Spleen (tissue), 11 donors: ENCODE data around the gene CZIB. TPM values are rescaled to one million over a fixed set of nuclear protein-coding genes. Genes with fewer than 3 reads are reported as not detected.

Experiments used
- DNase-seq: peaks from one replicate; pipeline ENCODE4 v3.0.0-alpha.2; 2020
- H3K27ac ChIP-seq, 8 donors: fragments of 200-600 bp; sonication (generic) in 7 of 8; 1 replicate in 4 of 8; 2 replicates in 4 of 8; pipeline versions ENCODE4 v1.5.0 to v1.8.0; 2016 to 2021; ENCODE audit warnings: inconsistent platforms in 4 of 8, mild to moderate bottlenecking in 4 of 8, moderate library complexity in 1 of 8
- H3K27me3 ChIP-seq, 7 donors: fragments of 200-600 bp; sonication (generic) in 6 of 7; replicated peaks in 1 of 7; 1 replicate in 4 of 7; 2 replicates in 3 of 7; pipeline versions ENCODE4 v1.5.0 to v1.8.0; 2016 to 2021; ENCODE audit warnings: inconsistent platforms in 3 of 7, mild to moderate bottlenecking in 1 of 7
- H3K36me3 ChIP-seq, 6 donors: fragments of 200-600 bp; sonication (generic) in 5 of 6; 1 replicate in 4 of 6; 2 replicates in 2 of 6; pipeline versions ENCODE4 v1.5.0 to v1.8.0; 2016 to 2021; ENCODE audit warnings: inconsistent platforms in 2 of 6
- H3K4me1 ChIP-seq, 6 donors: fragments of 200-600 bp; sonication (generic) in 5 of 6; 1 replicate in 3 of 6; 2 replicates in 3 of 6; pipeline versions ENCODE4 v1.5.0 to v1.8.0; 2016 to 2021; ENCODE audit warnings: inconsistent platforms in 3 of 6
- H3K4me3 ChIP-seq, 8 donors: fragments of 200-600 bp; sonication (generic) in 7 of 8; 1 replicate in 4 of 8; 2 replicates in 4 of 8; pipeline versions ENCODE4 v1.5.0 to v1.8.0; 2016 to 2021; ENCODE audit warnings: inconsistent platforms in 4 of 8, mild to moderate bottlenecking in 4 of 8, moderate library complexity in 2 of 8
- H3K9me3 ChIP-seq, 8 donors: fragments of 200-600 bp; sonication (generic) in 7 of 8; 1 replicate in 4 of 8; 2 replicates in 4 of 8; pipeline versions ENCODE4 v1.5.0 to v1.8.0; 2016 to 2021; ENCODE audit warnings: inconsistent platforms in 4 of 8
- CTCF ChIP-seq, 11 experiments: fragments of 200-600 bp in 7 of 11; fragments of 450-650 bp in 4 of 11; sonication (generic) in 4 of 11; IDR thresholded peaks in 8 of 11; conservative IDR thresholded peaks in 3 of 11; 1 replicate in 7 of 11; 2 replicates in 4 of 11; pipeline versions ENCODE4 v1.4.0 to v1.8.0; 2016 to 2021; ENCODE audit warnings: antibody characterized with exemption in 11 of 11, inconsistent platforms in 4 of 11, mild to moderate bottlenecking in 1 of 11
- POLR2A ChIP-seq, 3 donors: fragments of 450-650 bp; IDR thresholded peaks; one replicate each; pipeline ENCODE4 v1.5.1; 2017; ENCODE audit warnings: antibody characterized with exemption in 3 of 3, mild to moderate bottlenecking in 1 of 3
- POLR2AphosphoS5 ChIP-seq, 3 donors: sonication (generic); formaldehyde crosslinking; IDR thresholded peaks; one replicate each; pipeline ENCODE4 v1.5.1; 2017; ENCODE audit warnings: antibody characterized with exemption in 3 of 3
- WGBS, 5 donors: extraction: QIAGEN DNeasy Blood & Tissue Kit in 3 of 5; methylation state at CpG; one replicate each; pipeline versions ENCODE4 v1.1.5 to v1.1.7; 2013 to 2018; 5-methylcytosine and 5-hydroxymethylcytosine counted together
- intact Hi-C: fragments of 100-400 bp; cut with DNase I; formaldehyde crosslinking; loops from one replicate; pipeline ENCODE4 v1.15.0; 2023; ENCODE audit warnings: low total_unique reads
- polyA plus RNA-seq, 3 donors: library from polyadenylated mRNA; stranded (reverse); fragments of 200-250 nt; gene quantifications; one replicate each; pipeline ENCODE4 v1.2.1, GENCODE V29; 2013
- total RNA-seq, 7 donors: library from RNA; depleted of rRNA in 3 of 7; stranded (reverse); fragments of >200 nt in 3 of 7; fragmentation: NEBNext Ultra II Directional in 4 of 7; extraction: Animal tissue kit (Norgen Biotek cat#: 25700) in 4 of 7; gene quantifications; one replicate each; pipeline versions ENCODE4 v1.1.0 to v1.2.1, GENCODE V29; 2016 to 2021
- donor health status: healthy with polysubstance abuse.
- donor health status: DM: no; HTN: no; CAD: no; lungs with moderate emphysema.
- donor health status: DM: no; HTN: no; CAD: no.
- donor health status: Bipolar disorder and iron deficiency.
- donor health status: healthy.
- donor health status: DM: no; HTN: no; CAD: no.
- donor health status: DM: yes; HTN: yes; CAD: no.

The CZIB gene
- total and polyA plus RNA-seq, 10 donors, result 35.3 to 71.8 (median 47.7) TPM

DNA sequence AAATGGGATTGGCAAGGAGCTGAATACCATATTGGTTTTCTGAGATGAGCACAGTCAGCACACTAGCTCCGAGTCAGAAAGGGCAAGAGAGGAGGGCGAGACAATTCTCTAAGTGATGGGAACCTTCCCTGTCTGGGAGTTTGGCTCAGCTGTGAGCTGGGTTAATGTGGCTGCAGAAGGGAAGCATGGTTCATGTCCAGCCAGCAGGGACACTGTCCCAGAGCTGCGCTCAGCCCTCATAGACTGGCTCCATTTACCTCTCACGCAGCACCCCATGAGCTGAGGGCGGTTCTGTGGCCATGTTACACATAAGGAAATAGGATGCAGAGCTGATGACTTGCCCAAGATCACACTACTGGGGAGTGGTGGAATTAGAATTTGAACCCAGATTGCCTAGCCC is 39.5 kb downstream of the CZIB start:
- intact Hi-C loops, result no loop called here
- no peak for TF ChIP-seq CTCF (IDR thresholded peaks at IDR 0.05 in 8 of 11, conservative IDR thresholded peaks at IDR 0.05 in 3 of 11)
- no peak for TF ChIP-seq POLR2AphosphoS5 (IDR thresholded peaks at IDR 0.05)
- TF ChIP-seq POLR2A (IDR thresholded peaks at IDR 0.05), result no peak

GRCh38 chr1:53180226-53180625 is 40.2 kb downstream of the CZIB start:
- no peak overlapping the region for H3K27ac ChIP-seq
- DNase-seq, result no peak
- peaks cover 0 to 75% (median 21%) of the 10 kb centered on the region in 7 donors for H3K27me3 ChIP-seq
- 72 to 92% (median 84%) methylated on average over 2 of the region's 2 CpGs for WGBS, 5 donors
- peaks cover 0 to 22% (median 9%) of the 10 kb centered on the region in 6 donors for H3K4me1 ChIP-seq
- no peak for TF ChIP-seq POLR2A (IDR thresholded peaks at IDR 0.05)
- no peak for TF ChIP-seq POLR2AphosphoS5 (IDR thresholded peaks at IDR 0.05)
- no peak for TF ChIP-seq CTCF (IDR thresholded peaks at IDR 0.05 in 8 of 11, conservative IDR thresholded peaks at IDR 0.05 in 3 of 11)
- H3K36me3 ChIP-seq, result no peaks in the 10 kb centered on the region
- intact Hi-C loops, result no loop called here
- peaks cover 0 to 6% (median 4%) of the 10 kb centered on the region in 8 donors for H3K9me3 ChIP-seq
- H3K4me3 ChIP-seq, result no peak overlapping the region

More for the DNA sequence above, 39.5 kb downstream of the CZIB start:
- H3K4me3 ChIP-seq, result no peak overlapping the region
- no peak for DNase-seq
- peaks cover 0 to 11% (median 9%) of the 10 kb centered on the region in 8 donors for H3K9me3 ChIP-seq
- H3K36me3 ChIP-seq, result no peaks in the 10 kb centered on the region
- 89 to 99% (median 95%) methylated on average over 5 of the region's 5 CpGs for WGBS, 5 donors
- no peak overlapping the region for H3K27ac ChIP-seq
- H3K27me3 ChIP-seq, result peaks cover 0 to 77% (median 21%) of the 10 kb centered on the region in 7 donors
- peaks cover 0 to 15% (median 8%) of the 10 kb centered on the region in 6 donors for H3K4me1 ChIP-seq

DNA sequence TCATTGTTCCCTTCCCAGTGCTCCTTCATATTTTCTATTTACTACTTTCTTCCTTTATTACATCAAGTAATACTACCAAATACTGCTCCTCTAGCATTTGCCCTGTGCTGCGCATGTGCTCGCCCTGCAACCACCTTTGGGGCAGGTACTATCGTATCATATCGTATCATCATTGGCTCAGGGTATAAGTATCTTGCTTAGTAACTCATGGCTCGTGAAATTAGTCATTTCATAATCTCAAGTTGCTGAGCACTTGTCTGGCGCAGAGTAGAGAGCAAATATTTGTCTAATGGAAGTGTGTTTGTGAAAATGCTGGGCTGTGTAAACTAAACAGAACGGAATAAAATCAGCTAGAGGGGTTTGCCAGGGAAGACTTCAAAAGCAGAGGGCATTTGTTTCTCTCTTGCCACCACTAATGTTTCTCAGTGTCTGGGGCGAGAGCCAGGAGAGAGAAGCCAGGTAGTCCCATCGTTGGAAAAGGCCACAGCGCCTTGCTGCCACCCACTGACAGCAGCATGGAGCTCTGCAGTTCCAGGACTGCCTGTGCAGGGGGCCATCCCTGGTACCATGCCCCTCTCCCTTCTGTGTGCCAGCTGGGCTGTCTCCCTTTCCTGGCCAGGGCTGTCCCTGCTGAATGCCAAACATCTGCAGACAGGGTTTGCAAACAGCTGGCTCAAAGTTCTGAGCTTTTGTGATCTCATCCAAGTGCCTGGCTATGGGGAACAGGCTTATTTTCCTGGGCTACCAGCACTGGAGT is 43.8 kb downstream of the CZIB start:
- TF ChIP-seq POLR2AphosphoS5 (IDR thresholded peaks at IDR 0.05) (no peak), POLR2A (IDR thresholded peaks at IDR 0.05) (no peak), CTCF (IDR thresholded peaks at IDR 0.05 in 8 of 11, conservative IDR thresholded peaks at IDR 0.05 in 3 of 11) (no peak)
- DNase-seq, result no peak
- Histone ChIP-seq H3K4me1 (peaks cover 0 to 24% (median 4%) of the 10 kb centered on the region in 6 donors), H3K27me3 (peaks cover 0 to 79% (median 15%) of the 10 kb centered on the region in 7 donors), H3K36me3 (no peaks in the 10 kb centered on the region), H3K4me3 (no peak overlapping the region), H3K27ac (no peak overlapping the region), H3K9me3 (no peaks in the 10 kb centered on the region)
- intact Hi-C loops, result no loop called here
- 78 to 87% (median 78%) methylated on average over 10 of the region's 10 CpGs for WGBS, 5 donors
